GM12801 (cell line): ENCODE measurements around the gene HOXA10.

Experiments used
- TF ChIP-seq, protein P1 (sequence below): IDR thresholded peaks from one replicate; pipeline ENCODE4 v1.5.1; 2011; ENCODE audit warnings: control low read depth; ENCODE audit not compliant: insufficient read length; ENCODE audit errors: extremely low read depth

Gene HOXA10

DNA sequence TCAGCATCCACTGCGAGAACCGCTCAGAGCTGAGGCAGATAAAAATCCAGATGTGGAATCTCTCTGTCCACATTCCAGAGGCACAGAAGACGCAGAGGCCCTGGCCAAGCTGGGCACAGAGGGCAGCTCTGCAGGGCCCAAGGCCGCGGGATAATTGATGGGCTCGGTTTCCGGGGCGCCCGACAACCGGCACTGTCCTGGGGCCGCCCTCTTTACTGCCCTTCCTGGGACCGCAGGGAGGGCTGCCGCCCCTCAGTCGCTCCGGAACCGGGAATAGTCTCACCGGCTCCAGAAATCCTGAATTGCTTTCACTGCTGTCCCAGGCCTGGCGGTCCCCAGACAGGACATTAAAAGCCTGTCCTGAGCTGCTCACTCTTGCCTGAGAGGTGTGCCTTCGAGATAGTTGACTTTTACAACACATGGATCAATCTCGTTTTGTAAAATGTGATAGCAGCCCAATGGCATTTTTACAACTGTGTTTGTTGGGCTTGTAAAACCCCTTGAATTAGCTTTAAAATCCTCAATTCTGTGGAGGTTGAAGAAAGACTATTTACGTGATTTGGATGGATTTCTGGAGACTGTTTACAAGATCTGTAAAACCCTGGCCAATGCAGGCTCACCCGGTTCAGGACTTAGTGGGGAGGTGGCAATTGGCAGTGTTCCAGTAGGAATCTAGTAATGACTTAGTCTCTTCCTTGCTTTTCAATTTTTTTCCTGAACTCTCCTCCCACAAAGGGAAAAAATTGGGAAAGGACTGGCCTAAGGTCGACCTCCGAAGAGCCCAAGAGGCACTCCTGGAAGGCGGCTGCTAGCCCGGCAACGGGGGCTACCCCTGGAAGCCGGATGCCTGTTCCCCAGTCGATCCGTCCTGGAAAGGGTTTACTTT, 25.1 kb downstream of the HOXA10 start:
- TF ChIP-seq, protein P1, sequence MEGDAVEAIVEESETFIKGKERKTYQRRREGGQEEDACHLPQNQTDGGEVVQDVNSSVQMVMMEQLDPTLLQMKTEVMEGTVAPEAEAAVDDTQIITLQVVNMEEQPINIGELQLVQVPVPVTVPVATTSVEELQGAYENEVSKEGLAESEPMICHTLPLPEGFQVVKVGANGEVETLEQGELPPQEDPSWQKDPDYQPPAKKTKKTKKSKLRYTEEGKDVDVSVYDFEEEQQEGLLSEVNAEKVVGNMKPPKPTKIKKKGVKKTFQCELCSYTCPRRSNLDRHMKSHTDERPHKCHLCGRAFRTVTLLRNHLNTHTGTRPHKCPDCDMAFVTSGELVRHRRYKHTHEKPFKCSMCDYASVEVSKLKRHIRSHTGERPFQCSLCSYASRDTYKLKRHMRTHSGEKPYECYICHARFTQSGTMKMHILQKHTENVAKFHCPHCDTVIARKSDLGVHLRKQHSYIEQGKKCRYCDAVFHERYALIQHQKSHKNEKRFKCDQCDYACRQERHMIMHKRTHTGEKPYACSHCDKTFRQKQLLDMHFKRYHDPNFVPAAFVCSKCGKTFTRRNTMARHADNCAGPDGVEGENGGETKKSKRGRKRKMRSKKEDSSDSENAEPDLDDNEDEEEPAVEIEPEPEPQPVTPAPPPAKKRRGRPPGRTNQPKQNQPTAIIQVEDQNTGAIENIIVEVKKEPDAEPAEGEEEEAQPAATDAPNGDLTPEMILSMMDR = no peak

DNA sequence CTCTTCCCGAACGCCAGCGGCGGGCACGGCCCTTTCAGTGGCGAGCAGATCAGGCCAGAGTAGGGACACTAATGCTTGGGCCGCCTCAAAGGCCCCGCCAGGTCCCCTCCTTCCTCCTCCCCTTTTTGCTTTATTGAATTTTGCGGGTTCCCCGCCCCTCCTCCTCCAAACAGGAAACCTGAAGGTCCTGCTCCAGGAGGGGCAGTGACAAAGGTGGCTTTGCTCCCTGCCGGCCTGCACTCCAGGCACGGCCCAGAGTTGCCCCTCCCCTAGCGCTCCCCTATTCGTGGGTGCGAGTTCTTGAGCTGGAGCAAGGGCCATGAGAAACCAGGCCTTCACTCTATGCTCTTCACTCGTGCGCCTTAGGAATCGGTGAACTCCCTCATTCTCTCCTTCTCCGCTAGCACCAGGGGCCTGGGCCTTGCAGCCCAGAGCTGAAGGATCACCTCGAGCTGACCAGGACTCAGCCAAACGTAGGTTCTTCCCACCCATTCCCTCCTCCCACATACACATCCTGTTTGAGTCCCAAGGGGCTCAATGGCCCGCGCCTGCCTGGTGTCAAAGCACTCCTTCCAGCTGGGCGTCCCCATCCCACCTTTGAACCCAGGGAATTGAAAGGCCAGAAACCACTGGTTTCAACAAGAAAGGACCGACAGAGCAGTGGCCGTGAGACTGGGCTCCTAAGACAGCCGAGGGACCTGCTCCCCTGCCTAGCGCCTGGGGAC, 25.9 kb downstream of the HOXA10 start:
- TF ChIP-seq, protein P1 = no peak

DNA sequence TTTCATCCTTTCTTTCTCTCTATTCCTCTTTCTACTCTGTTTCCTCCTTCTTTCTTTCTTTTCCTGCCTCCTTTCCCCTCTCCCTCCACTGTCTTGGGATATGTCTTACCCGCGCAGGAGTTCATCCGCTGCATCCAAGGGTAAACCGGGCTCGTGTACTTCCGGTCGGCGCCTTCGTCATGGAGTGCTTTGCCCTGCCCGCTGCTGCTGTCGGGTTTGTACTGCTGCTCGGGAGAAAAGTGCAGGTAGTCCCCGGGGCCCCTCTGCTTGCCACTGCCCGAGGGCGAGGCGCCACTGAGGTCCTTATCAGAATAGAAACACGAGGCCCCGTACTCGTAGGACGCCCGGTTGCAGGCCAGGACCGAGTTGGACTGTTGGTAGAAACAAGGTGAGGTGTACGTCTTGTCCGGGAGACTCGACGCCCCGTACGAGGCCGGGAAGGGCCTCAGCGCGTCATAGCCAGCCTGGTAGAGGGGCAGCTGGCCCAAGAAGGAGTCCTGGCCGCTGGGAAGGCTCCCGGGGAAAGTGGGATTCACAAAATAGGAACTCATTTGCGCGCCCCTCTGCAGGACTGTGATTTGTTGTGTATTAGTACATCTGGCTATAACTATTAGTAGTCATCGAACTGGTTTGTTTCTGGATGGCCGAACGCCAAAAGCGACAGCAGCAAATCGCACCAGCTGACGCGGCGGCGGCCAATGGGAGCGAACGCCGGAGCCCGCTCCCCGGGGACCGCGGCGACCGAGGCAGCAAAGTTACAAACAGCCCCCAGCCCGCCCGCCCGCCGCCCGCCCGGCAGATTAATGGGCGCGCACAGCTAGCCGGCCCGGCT, 26.7 kb downstream of the HOXA10 start, which contains the start of gene HOXA6:
Gene HOXA6, minus strand, starts transcription at position 576 of the 832 bp plus-strand sequence. Its CDS starts 25 bp downstream, at position 551.
- TF ChIP-seq, protein P1 = no peak

DNA sequence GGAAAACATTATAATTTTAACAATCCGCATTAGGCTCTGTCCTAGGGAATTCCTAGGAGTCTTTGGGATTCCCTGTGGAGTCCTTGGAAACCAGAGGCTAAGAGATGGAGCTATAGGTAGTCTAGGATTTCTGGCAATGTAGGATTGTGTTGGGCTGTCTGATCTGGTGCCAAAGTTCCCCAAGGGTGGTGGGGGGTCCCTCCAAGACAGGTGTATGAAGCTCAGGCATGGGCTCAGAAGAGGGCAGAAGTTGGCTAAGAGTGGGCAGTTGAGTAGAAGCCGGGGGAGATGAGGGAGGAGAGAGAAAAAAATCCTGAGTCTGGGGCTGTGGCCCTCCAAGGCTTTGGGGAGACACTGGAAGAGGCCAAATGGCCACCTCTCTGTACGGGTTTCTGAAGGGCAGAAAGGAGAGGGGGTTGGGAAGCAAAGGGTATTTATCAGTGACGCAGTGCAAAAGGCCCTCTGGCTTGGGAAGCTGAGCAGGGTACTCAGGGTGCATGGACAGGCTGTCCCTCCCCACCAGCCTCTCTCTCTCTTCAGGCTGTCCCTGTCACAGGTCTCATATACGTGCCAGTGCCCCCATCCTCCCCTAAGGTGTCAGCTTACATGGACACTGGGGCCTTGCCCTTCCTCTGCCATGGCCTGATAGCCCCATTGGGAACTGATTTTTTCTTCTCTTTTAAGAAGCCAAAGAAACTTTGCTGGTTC, 27.5 kb downstream of the HOXA10 start:
- TF ChIP-seq, protein P1 = no peak

DNA sequence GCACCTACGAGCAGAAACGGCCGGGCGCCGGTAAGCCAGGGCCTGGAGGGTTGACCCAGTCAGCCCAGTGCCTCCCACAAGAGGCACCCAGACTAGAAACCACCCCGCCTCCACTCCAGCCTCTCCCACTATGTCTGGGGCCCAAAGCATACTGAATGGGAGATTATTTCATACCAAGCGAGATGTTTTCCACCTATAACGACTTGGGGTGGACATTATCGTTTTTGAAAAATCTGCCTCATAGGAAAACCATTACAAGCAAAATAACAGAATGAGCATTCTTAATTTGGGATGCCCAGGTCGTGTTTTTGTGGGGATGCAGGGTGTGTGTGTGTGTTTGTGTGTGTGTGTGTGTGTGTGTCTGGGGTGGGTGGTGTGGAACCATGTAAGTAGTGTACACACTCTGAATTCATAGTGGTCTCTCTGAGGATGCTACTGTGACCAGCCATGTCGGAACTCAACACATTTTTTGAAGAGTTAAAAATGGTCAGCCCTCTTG, 28.2 kb downstream of the HOXA10 start:
- TF ChIP-seq, protein P1 = no peak

DNA sequence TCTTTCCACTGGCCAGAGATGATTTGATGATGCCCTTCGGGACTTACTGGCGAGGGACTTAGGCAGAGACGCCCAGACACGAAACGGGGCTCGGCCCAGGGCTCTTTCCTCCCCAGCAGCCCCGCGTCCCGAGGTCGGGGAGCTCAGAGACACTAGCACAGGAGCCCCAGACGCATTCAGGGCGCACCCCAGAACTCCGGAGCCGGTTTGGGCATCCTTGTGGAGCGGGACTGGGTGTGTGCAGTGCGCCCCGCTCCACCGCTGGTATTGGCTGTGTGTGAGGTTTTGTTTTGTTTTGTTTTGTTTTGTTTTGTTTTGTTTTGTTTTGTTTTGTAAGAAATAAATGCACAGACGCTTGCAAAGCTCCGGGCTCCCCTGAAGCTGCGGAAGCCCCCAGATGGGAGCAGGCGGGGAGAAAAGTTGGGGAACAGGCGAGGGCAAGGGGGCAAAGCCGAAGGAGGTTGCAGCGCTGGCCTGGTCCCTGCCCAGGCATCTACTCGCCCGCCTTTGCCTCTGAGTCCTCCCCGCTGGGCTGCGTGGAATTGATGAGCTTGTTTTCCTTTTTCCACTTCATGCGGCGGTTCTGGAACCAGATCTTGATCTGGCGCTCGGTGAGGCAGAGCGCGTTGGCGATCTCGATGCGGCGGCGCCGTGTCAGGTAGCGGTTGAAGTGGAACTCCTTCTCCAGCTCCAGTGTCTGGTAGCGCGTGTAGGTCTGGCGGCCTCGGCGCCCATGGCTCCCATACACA, 28.8 kb downstream of the HOXA10 start:
- TF ChIP-seq, protein P1 = no peak
